Transverse colon (tissue), 4 donors: ENCODE results near the gene CFI. TPM values are rescaled to one million over a fixed set of nuclear protein-coding genes. Genes with fewer than 3 reads are reported as not detected.

Experiments used
- DNase-seq: peaks from one replicate; pipeline ENCODE4 v3.0.0-alpha.2; 2019
- H3K27ac ChIP-seq, 4 donors: fragments of 200-600 bp; sonication (generic); 2 replicates each; pipeline ENCODE4 v1.5.1; 2016 to 2018; ENCODE audit warnings: inconsistent platforms in 4 of 4
- H3K27me3 ChIP-seq: fragments of 200-600 bp; sonication (generic); 2 replicates; pipeline ENCODE4 v1.5.1; 2017; ENCODE audit warnings: inconsistent platforms
- H3K36me3 ChIP-seq, 4 donors: fragments of 200-600 bp; sonication (generic); 2 replicates each; pipeline ENCODE4 v1.5.1; 2017 to 2019; ENCODE audit warnings: inconsistent platforms in 4 of 4
- H3K4me1 ChIP-seq, 4 donors: fragments of 200-600 bp; sonication (generic); 2 replicates each; pipeline ENCODE4 v1.5.1; 2017 to 2020; ENCODE audit warnings: inconsistent platforms in 4 of 4
- H3K4me3 ChIP-seq, 4 donors: fragments of 200-600 bp; sonication (generic); 1 replicate in 1 of 4; 2 replicates in 3 of 4; pipeline versions ENCODE4 v1.5.1 to v1.6.1; 2017 to 2019; ENCODE audit warnings: inconsistent platforms in 4 of 4
- H3K9me3 ChIP-seq, 2 donors: fragments of 200-600 bp; sonication (generic); 2 replicates each; pipeline ENCODE4 v1.5.1; 2017 to 2019; ENCODE audit warnings: inconsistent platforms in 2 of 2
- CTCF ChIP-seq, 5 experiments: fragments of 200-600 bp in 3 of 5; fragments of 450-650 bp in 2 of 5; sonication (generic) in 3 of 5; IDR thresholded peaks; 1 replicate in 2 of 5; 2 replicates in 3 of 5; pipeline ENCODE4 v1.5.1; 2016 to 2017; ENCODE audit warnings: antibody characterized with exemption in 5 of 5, inconsistent platforms in 3 of 5, mild to moderate bottlenecking in 2 of 5, moderate library complexity in 1 of 5
- EP300 ChIP-seq: sonication (generic); formaldehyde crosslinking; IDR thresholded peaks from one replicate; pipeline ENCODE4 v1.6.1; 2017; ENCODE audit warnings: antibody characterized with exemption, low read depth
- POLR2A ChIP-seq: fragments of 450-650 bp; IDR thresholded peaks from one replicate; pipeline ENCODE4 v1.6.1; 2016; ENCODE audit warnings: antibody characterized with exemption, mild to moderate bottlenecking, moderate library complexity
- POLR2AphosphoS5 ChIP-seq, 3 donors: sonication (generic); formaldehyde crosslinking; IDR thresholded peaks; one replicate each; pipeline ENCODE4 v1.6.1; 2016; ENCODE audit warnings: antibody characterized with exemption in 3 of 3
- WGBS, 2 donors: methylation state at CpG; one replicate each; pipeline ENCODE4 v1.1.5; 2018; ENCODE audit warnings: low coverage in 1 of 2; 5-methylcytosine and 5-hydroxymethylcytosine counted together
- in situ Hi-C, 4 donors: fragments of 200-750 bp; cut with MboI; loops; one replicate each; pipeline versions ENCODE4 v1.15.0 to v1.15.1; 2017; ENCODE audit warnings: low sequenced_read_pairs in 3 of 4, low pct_ligation_motif_present in 1 of 4, low pct_unique_long_range_greater_than_20kb in 1 of 4
- intact Hi-C: fragments of 100-400 bp; cut with DNase I; formaldehyde crosslinking; loops from one replicate; pipeline ENCODE4 v1.15.1; 2023; ENCODE audit warnings: low total_unique reads
- total RNA-seq, 4 donors: library from RNA; depleted of rRNA; stranded (reverse); fragments of >200 nt; gene quantifications; one replicate each; pipeline ENCODE4 v1.1.0, GENCODE V29; 2016

Gene CFI
- total RNA-seq, 4 donors from 2014 or later, result 1.9 to 5.6 (median 4.1) TPM; not detected in 1

GRCh38 chr4:109801099-109801789, 555 bp downstream of the CFI start:
- TF ChIP-seq POLR2A (no peak), CTCF (IDR thresholded peaks at IDR 0.05) (no peak), POLR2AphosphoS5 (IDR thresholded peaks at IDR 0.05) (no peak), EP300 (no peak)
- in situ Hi-C loops (loop anchor here (10.0 to 25.0 kb wide), 5 partner anchors 89 to 1164 kb away; partner anchors contain the start of genes CASP6 (in 2 of the 4) and MCUB (in 1 of the 4)), intact Hi-C loops (no loop called here)
- Histone ChIP-seq H3K9me3 (peaks cover 3% of the 10 kb centered on the region in 2 donors), H3K4me1 (peaks cover 0 to 11% (median 3%) of the 10 kb centered on the region in 4 donors), H3K27ac (peak overlapping the region in 1 of 4 donors; percentile 20), H3K4me3 (no peak overlapping the region), H3K36me3 (no peaks in the 10 kb centered on the region), H3K27me3 (no peaks in the 10 kb centered on the region)
- no peak for DNase-seq
- 54 to 72% methylated on average over 4 of the region's 4 CpGs for WGBS, 2 donors

- H3K36me3 ChIP-seq, result no peaks in the 10 kb centered on the region
- H3K4me3 ChIP-seq, result no peak overlapping the region
- H3K27me3 ChIP-seq, result no peaks in the 10 kb centered on the region
- H3K4me1 ChIP-seq, result peaks cover 0 to 11% (median 3%) of the 10 kb centered on the region in 4 donors
- no peak overlapping the region for H3K27ac ChIP-seq
- no peak for DNase-seq
- in situ Hi-C loops, result no loop called here
- peaks cover 11% of the 10 kb centered on the region in 2 donors for H3K9me3 ChIP-seq
- intact Hi-C loops, result no loop called here
- TF ChIP-seq CTCF (IDR thresholded peaks at IDR 0.05) (no peak), EP300 (no peak), POLR2AphosphoS5 (IDR thresholded peaks at IDR 0.05) (no peak), POLR2A (no peak)
Measured at GRCh38 chr4:109798866-109799265, 2.9 kb downstream of the CFI start.

GRCh38 chr4:109795059-109795458, 6.7 kb downstream of the CFI start:
- no peak for DNase-seq
- H3K9me3 ChIP-seq, result peaks cover 11 to 15% of the 10 kb centered on the region in 2 donors
- no peaks in the 10 kb centered on the region for H3K27me3 ChIP-seq
- 89 to 96% methylated on average over 3 to 6 of the region's 6 CpGs for WGBS, 2 donors
- no peak overlapping the region for H3K27ac ChIP-seq
- in situ Hi-C loops, result no loop called here
- H3K4me3 ChIP-seq, result no peak overlapping the region
- intact Hi-C loops, result no loop called here
- no peaks in the 10 kb centered on the region for H3K4me1 ChIP-seq
- no peaks in the 10 kb centered on the region for H3K36me3 ChIP-seq
- TF ChIP-seq CTCF (IDR thresholded peaks at IDR 0.05), result no peak
- no peak for TF ChIP-seq EP300
- no peak for TF ChIP-seq POLR2AphosphoS5 (IDR thresholded peaks at IDR 0.05)
- no peak for TF ChIP-seq POLR2A

- Histone ChIP-seq H3K36me3 (no peaks in the 10 kb centered on the region), H3K27me3 (no peaks in the 10 kb centered on the region), H3K4me3 (no peak overlapping the region), H3K27ac (no peak overlapping the region), H3K4me1 (no peaks in the 10 kb centered on the region), H3K9me3 (peaks cover 0 to 5% of the 10 kb centered on the region in 2 donors)
- TF ChIP-seq EP300 (no peak), POLR2AphosphoS5 (IDR thresholded peaks at IDR 0.05) (no peak), CTCF (IDR thresholded peaks at IDR 0.05) (no peak), POLR2A (no peak)
- in situ Hi-C loops (no loop called here), intact Hi-C loops (no loop called here)
- no peak for DNase-seq
- WGBS, 2 donors, result 63 to 78% methylated on average over 1 of the region's 1 CpG
Measured at GRCh38 chr4:109787807-109788206, 14.0 kb downstream of the CFI start.
